Colonic mucosa (tissue), 4 donors: ENCODE data around the gene CEP131. TPM values are rescaled to one million over a fixed set of nuclear protein-coding genes. Genes with fewer than 3 reads are reported as not detected.

Source experiments
- DNase-seq: peaks from one replicate; pipeline ENCODE4 v3.0.0-alpha.2; 2020
- H3K27ac ChIP-seq: fragments of 200-600 bp; one replicate; pipeline ENCODE4 v1.8.0; 2021
- H3K27me3 ChIP-seq: fragments of 200-600 bp; one replicate; pipeline ENCODE4 v1.8.0; 2021
- H3K36me3 ChIP-seq: fragments of 200-600 bp; one replicate; pipeline ENCODE4 v1.8.0; 2021
- H3K4me1 ChIP-seq: fragments of 200-600 bp; one replicate; pipeline ENCODE4 v1.8.0; 2021; ENCODE audit warnings: mild to moderate bottlenecking
- H3K4me3 ChIP-seq: fragments of 200-600 bp; one replicate; pipeline ENCODE4 v1.8.0; 2021
- H3K9ac ChIP-seq, 2 donors: one replicate each; pipeline ENCODE4 v1.7.0; 2013; ENCODE audit warnings: control low read depth in 2 of 2, low read depth in 2 of 2, low read length in 2 of 2
- H3K9me3 ChIP-seq: fragments of 200-600 bp; one replicate; pipeline ENCODE4 v1.8.0; 2021
- CTCF ChIP-seq: fragments of 200-600 bp; IDR thresholded peaks from one replicate; pipeline ENCODE4 v1.8.0; 2022; ENCODE audit warnings: antibody characterized with exemption, mild to moderate bottlenecking
- intact Hi-C: fragments of 100-400 bp; cut with DNase I; formaldehyde crosslinking; loops from one replicate; pipeline ENCODE4 v1.14.1; 2022
- total RNA-seq, 2 donors: library from RNA; stranded (reverse); fragmentation: NEBNext Ultra II Directional in 1 of 2; extraction: Animal tissue kit (Norgen Biotek cat#: 25700) in 1 of 2; gene quantifications; one replicate each; pipeline ENCODE4 v1.2.1, GENCODE V29; 2021
- donor health status: healthy.
- donor health status: DM: no; HTN: no; CAD: no.
- donor health status: DM: no; HTN: no; CAD: no.

Gene CEP131
- total RNA-seq, 2 donors from 2014 or later, result 4.3 to 15.0 TPM

- no peaks in the 10 kb centered on the region for H3K9me3 ChIP-seq
- H3K36me3 ChIP-seq, result no peaks in the 10 kb centered on the region
- H3K27ac ChIP-seq, result no peak overlapping the region
- no peaks in the 10 kb centered on the region for H3K4me1 ChIP-seq
- H3K4me3 ChIP-seq, result no peak overlapping the region
- no peak for TF ChIP-seq CTCF
- no peak for DNase-seq
- no peak overlapping the region for H3K9ac ChIP-seq
- intact Hi-C loops, result no loop called here
- H3K27me3 ChIP-seq, result no peaks in the 10 kb centered on the region
Observed at GRCh38 chr17:81179861-81180260, 42.9 kb downstream of the CEP131 start.

- no peak overlapping the region for H3K27ac ChIP-seq
- no peaks in the 10 kb centered on the region for H3K36me3 ChIP-seq
- no peak for TF ChIP-seq CTCF
- H3K4me3 ChIP-seq, result no peak overlapping the region
- intact Hi-C loops, result no loop called here
- no peak overlapping the region for H3K9ac ChIP-seq
- H3K4me1 ChIP-seq, result no peaks in the 10 kb centered on the region
- H3K9me3 ChIP-seq, result no peaks in the 10 kb centered on the region
- H3K27me3 ChIP-seq, result no peaks in the 10 kb centered on the region
- DNase-seq, result no peak
Observed at GRCh38 chr17:81179220-81179619, 43.5 kb downstream of the CEP131 start.

- no peak for TF ChIP-seq CTCF
- H3K4me3 ChIP-seq, result no peak overlapping the region
- no peak overlapping the region for H3K9ac ChIP-seq
- no peak overlapping the region for H3K27ac ChIP-seq
- DNase-seq, result no peak
- H3K36me3 ChIP-seq, result no peaks in the 10 kb centered on the region
- H3K4me1 ChIP-seq, result no peaks in the 10 kb centered on the region
- intact Hi-C loops, result no loop called here
- no peaks in the 10 kb centered on the region for H3K9me3 ChIP-seq
- no peaks in the 10 kb centered on the region for H3K27me3 ChIP-seq
Observed at GRCh38 chr17:81178136-81179091, 44.4 kb downstream of the CEP131 start.

GRCh38 chr17:81176666-81177065 is 46.1 kb downstream of the CEP131 start:
- no peak for TF ChIP-seq CTCF
- Histone ChIP-seq H3K9ac (no peak overlapping the region), H3K27ac (no peak overlapping the region), H3K4me3 (no peak overlapping the region), H3K9me3 (no peaks in the 10 kb centered on the region), H3K27me3 (no peaks in the 10 kb centered on the region), H3K36me3 (no peaks in the 10 kb centered on the region), H3K4me1 (no peaks in the 10 kb centered on the region)
- DNase-seq, result no peak
- intact Hi-C loops, result no loop called here

GRCh38 chr17:81173762-81174155 is 49.0 kb downstream of the CEP131 start:
- H3K9ac ChIP-seq, result no peak overlapping the region
- no peak for DNase-seq
- H3K36me3 ChIP-seq, result no peaks in the 10 kb centered on the region
- H3K4me1 ChIP-seq, result no peaks in the 10 kb centered on the region
- H3K4me3 ChIP-seq, result no peak overlapping the region
- intact Hi-C loops, result no loop called here
- TF ChIP-seq CTCF, result no peak
- H3K27ac ChIP-seq, result no peak overlapping the region
- no peaks in the 10 kb centered on the region for H3K9me3 ChIP-seq
- H3K27me3 ChIP-seq, result no peaks in the 10 kb centered on the region
